Eye (tissue), 1 donor: Measurements from ENCODE around the gene SLC6A7.

ENCODE experiments used
- DNase-seq: peaks from one replicate; pipeline ENCODE4 v3.0.0-alpha.2; 2015

The SLC6A7 gene

DNA sequence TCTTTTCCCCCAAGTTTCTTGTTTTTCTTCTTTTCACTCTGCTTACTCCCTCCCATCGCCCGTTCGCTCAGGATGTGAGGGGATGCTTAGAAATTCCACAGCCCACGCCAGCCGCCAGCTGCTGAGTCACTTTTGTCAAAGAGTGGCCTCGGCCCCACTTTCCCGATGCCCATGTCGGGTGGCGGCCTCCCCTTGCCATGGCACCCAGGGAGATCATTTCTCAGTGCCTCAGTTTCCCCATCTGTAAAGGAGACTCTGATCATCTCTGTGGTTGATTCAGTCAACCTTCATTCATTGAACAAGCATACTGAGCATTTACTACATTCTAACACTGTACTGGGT is 33.9 kb upstream of the SLC6A7 start:
- no peak for DNase-seq

DNA sequence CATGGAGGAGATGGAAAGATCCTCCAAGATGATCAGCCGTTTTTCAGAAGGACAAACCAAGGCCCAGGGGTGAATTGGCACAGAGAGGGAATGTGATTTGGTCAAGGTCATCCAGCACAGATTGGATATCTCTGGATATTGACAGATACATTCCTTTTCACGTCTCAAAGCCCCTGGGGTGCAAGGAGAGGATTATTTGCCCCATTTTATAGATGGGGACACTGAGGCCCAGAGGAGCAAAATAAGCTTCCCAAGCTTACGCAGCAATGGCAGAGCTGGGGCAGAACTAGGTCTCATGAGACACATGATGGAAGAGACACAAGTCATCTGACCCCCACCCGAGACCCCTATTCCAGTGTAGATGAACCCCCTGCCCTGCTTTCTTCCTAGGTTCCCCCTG is 33.3 kb upstream of the SLC6A7 start:
- DNase-seq, result no peak

DNA sequence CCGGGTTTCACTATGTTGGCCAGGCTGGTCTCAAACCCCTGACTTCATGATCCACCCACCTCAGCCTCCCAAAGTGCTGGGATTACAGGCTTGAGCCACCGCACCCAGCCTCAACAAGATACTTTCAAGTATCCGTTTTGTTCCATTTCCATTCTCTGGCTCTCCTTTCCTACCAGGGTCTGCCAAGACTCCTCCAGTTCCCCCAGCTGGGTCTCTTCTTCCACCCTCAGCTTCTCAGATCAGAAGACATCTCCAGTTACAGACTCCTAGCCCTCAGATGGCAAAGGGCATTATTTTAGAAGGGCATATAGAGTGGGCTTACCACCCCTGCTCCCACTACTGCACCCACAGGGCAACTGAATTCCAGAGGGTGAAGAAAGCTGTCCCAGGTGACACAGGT is 32.7 kb upstream of the SLC6A7 start:
- DNase-seq, result no peak

DNA sequence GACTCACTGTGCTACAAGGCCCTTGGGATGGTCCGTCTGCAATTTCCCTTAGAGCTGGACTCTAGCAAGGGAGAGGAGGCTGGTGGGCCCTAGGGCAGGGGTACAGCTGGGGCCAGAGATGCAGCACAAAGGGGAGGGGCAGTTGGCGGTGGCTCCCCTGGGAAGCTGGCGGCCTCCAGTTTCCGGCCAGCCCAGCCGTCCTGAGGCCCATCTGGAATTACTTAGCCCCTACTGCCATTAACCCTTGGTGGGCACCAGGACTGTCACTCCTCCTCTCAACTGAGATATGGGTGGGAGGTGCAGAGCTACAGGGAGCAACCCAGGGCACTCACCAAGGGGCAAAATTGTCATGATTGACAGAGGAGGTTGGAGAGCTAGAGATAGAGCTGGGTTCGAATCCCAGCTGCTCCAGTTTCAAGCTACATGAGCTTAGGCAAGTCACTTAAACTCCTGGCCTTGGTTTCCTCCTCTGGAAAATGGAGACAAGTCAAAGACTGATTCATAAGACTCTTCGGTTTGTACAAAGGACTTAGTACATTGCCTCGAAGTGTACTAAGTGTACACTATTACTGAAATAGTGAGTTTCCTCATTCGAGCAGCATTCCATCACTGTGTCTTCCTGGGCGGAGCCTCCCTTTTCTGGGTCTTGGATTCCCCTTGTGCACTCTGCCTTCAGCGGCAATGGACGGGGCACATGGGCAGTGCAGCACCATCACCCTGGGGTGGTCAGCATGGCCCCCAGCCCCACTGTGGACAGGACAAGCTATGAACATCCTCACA is 31.5 kb upstream of the SLC6A7 start:
- no peak for DNase-seq

DNA sequence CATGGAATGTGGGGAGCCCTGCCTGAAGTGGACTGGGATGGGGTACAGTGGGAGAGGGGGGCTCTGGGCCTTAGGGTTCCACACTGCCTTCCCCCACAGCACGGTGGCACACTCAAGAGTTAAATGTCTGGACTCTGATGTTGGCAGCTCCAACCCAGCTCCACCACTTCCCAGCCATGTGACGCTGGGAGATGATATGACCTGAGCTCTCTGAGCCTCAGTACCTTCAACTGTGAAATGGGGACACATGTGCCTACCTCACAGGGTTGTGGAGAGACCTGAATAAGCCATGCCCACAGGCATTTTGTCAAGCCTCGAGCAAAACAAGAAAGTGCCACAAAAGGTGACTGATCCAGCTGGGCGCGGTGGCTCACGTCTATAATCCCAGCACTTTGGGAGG is 30.8 kb upstream of the SLC6A7 start:
- no peak for DNase-seq

DNA sequence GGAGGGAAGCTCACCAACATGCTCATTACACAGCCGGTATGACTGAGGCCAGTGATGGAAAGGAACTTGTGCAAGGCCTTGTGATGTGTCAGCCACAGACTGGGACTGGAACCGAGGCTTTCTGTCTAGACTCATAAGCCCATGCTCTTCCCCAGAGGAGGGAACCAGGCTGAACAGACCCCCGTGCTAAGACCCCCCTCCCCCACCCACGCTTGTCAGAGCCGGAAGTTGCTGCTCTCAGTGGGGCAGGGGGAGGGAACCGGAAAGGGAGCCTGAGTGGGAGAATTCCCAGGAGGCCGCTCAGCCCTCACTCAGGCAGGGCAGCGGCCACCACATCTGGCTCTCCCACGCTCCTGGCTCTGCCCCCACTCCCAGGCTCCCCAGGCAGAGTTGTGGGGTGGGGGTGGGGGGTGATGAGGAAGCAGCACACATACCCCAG is 30.1 kb upstream of the SLC6A7 start:
- peak; percentile 56 for DNase-seq

DNA sequence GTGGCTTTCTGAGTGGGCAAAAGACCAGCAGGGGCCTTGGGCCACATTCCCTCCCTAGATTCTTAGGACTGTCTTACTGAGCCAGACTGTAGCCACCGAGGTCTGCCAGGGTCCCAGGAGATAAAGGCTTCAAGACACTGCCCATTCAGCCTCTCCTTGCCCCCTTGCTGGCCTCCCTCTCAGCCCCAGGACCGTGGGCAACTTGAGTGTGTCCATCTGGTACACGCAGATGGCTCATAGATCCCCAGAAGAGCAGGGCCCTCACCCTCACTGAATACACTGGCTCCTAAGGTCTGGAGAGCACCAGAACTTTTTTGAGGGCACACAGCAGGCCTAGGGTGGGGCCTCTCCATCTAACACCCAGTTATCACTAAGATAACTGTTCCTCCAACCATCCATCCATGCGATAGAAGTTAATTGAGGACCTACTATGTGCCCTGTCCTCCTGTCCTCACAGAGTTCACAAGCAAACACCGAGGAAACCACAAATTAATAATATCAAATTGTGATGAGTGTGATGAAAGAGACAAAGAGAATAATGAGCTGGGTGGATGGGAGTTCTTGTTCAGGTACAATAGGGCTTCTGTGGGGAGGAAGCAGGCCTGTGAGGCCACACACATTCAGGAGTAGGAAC is 29.3 kb upstream of the SLC6A7 start:
- DNase-seq, result peak; percentile 28

DNA sequence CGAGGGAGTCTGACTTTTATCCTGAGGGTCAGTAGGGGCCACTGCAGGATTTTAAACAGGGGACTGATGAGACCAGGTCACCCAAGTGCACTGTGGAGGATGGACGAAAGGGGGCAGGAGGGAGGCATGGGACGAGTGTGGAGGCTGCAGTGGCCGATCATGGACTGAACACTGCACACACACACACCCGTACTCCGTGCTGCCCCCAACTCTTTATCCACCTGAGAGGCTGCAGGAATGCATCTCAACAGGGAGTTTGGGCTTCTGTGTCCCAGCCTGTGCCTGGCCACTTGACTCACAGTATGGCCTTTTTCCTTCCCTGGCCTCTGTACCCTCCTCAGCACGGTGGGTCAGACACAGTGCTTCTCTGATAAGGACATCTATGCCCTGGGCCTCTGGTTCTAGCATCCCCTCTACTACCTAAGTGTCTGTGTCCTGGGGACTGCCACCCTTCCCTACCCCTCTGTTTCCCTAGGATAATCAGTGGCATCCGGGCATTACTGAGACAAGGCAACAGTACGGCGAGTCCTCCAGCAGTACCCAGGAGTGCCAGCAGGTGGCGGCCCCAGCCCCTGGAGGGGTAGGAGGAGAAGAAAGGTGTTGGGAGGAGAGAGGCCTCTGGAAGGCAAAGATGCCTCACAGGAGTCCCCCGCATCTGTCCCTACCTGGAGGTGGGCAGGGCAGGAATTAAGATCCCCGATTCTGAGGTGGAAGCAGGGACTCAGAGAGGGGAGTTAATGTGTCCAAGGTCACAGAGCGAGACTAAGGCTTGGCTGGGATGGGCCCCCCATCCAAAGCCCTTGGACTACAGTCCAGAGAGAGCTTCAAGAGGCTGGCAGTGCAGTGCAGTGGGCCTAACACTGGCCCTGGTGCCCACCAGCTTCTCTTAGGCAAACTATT is 28.4 kb upstream of the SLC6A7 start:
- peak; percentile 92 for DNase-seq

DNA sequence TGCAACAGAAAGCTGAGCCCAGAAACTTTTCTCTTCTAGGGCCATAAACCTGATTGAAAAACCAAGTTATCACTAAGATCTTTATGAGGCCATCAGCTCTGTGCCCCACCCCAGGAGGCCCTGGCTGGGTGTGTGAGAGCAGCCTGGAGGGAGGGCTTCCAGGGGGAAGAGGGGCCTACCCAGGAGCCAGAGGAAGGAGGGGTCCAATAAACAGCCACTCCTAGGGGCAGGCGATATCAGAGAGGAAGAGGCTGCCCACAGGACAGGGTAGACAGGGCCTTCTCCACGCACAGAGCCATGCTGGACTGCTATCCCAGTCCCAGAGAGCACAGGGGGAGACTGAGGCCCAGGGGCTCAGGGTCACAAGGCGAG is 27.7 kb upstream of the SLC6A7 start:
- no peak for DNase-seq

DNA sequence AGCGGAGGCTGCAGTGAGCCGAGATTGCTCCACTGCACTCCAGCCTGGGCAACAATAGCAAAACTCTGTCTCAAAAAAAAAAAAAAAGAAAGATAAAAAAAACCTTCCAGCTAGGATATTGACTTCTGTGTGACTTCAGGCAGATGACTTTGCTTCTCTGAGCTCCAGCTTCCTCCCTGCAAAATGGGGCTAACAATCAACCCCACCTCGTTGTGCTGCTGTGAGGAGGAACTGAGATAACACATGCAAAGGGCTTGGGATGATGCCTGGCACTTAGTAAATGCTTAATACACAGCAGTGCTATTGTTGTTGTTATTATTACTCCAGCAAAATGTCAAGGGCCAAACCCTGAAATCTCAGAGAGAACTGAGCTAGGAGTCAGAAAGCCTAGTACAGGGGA is 26.8 kb upstream of the SLC6A7 start:
- DNase-seq, result no peak

DNA sequence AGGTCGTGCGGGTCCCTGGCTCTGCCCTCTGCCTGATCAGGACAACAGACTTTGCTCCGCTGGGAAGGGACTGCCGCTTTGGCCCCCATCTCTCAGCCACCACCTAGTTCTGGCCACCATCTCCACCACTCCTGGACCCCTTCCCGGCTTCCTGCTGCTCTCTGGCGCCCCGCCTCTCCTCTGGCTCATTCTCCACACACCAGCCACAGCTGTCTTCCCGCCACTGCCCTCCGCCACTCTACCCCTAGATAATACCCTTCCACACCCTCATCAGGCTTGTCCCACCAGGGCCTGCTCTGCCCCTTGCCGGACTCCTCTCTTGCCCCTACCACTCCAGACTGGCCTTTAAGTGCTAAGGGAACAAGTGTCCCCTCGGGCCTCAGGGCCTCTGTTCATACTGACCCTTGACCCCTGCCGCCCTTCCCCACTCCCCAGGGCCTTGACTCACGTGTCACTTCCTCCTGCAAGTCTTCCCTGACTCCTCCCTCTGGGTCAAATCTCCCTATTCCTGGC is 26.3 kb upstream of the SLC6A7 start:
- DNase-seq, result peak; percentile 36

DNA sequence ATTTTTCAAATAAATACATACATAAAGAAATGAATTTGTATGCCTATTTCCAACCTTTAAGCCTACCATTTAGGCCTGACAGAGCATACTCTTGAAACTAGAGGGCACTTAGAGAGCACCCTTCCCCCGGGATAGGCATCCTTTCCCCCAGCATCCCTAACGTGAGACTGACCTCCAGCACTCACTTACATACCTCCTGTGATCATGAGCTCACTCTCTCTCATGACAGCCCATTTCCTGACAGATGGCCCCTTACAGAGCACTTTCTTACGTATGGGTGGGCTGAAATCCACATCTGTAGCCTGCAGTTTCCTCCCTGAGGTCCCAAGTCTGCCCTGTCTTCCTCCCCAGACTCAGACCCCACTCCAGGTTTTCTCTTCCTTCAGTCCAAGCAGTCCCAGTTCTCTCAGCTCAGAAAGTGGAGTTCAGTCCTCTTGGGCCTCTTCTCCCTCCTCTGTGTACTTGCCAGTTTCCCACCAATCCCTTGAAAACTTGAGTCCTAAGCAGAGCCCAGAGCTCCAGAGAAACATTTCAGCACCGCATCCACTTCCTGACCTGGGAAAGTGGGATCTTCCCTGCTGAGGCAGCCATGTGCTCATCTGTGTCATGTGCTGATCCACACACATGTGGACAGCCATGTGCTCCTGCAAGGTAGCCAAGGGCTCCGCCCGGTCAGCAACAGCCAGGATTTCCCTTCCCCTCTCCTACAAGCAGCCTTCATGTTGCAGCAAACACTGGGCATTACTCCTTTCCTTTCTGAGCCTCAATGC is 25.5 kb upstream of the SLC6A7 start:
- DNase-seq, result no peak

DNA sequence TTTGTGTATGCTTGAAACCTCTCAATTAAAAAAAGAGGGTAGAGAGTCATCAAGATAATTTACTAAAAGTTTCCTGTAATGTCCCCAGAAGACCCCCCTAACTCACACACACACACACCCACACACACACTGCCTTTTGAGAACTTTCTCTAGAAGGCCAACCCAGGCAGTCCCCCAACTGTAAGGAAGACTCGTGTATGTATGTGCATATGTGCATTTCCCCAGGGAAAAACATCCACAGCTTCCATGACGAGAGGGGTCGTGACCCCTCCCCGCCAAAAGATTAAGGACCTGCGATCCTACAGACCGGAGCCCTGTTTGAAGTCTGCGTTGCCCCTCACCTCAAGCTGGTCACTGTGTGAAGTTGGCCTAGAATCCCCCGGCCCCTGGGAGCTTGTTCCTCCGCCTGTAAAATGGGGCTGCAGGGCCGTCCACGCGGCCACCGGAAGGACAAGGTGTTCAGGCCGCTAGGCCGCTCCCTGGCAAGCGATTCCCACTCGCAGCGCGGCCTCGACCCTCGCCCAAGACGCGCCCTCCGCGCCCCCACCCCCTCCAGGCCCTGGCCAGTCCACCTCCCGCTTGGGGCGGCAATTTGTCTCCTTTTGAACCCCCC is 23.7 kb upstream of the SLC6A7 start:
- DNase-seq, result no peak

DNA sequence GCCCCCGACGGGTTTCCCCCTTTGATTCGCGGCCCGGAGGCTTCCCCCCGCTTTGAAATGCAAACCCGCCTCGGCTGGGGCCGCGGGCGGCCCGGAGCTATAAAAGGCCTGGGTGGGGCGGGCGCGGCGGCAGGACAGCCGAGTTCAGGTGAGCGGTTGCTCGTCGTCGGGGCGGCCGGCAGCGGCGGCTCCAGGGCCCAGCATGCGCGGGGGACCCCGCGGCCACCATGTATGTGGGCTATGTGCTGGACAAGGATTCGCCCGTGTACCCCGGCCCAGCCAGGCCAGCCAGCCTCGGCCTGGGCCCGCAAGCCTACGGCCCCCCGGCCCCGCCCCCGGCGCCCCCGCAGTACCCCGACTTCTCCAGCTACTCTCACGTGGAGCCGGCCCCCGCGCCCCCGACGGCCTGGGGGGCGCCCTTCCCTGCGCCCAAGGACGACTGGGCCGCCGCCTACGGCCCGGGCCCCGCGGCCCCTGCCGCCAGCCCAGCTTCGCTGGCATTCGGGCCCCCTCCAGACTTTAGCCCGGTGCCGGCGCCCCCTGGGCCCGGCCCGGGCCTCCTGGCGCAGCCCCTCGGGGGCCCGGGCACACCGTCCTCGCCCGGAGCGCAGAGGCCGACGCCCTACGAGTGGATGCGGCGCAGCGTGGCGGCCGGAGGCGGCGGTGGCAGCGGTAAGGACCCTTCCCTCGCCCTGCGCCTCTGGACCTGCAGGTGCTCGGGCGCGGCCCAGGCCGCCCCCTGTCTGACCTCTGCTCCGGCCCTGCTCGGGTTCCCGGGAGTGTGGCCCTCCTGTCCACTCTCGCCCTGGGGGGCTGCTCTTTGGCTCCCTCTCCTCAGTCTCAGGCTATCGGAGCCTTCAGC is 23.0 kb upstream of the SLC6A7 start, which contains the start of gene CDX1:
TSS of gene CDX1 (plus strand) at position 129 of the 862 bp plus-strand sequence. CDS start at position 228, 99 bp downstream.
- no peak for DNase-seq

DNA sequence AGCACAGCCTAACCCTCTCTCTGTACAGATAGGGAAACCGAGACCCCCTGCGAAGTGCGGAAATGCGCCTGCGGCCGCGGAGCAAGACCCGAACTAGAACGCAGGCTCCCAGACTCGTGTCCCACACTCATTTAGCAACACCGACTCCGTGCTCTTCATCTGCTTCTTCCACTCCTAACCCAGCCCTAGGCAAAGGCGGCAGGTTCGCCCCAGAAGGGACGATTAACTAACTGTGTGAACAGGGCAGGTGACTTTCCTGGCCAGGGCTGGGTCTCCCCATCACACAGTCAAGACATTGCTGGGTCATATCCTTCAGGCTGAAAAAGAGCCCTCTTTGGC is 22.4 kb upstream of the SLC6A7 start:
- no peak for DNase-seq

DNA sequence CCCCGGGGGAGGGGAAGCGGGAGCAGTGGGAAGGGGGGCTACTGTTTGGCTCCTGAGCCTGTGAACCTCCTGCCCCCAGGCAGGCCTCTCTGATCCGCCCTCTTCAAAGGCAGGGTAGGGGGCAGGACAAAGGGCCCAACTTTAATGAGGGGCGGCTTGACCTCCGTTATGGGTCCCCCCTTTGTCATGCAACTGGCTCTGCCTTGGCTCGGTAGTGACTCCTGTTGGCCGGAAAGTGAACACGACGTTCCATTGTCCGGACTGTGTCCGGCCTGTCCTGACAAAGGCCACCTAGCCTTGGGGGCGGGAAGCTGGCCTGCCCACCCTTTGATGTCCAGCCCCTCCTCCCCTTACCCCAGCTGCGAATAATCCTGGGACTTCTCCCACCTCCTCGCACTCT is 22.0 kb upstream of the SLC6A7 start:
- no peak for DNase-seq

DNA sequence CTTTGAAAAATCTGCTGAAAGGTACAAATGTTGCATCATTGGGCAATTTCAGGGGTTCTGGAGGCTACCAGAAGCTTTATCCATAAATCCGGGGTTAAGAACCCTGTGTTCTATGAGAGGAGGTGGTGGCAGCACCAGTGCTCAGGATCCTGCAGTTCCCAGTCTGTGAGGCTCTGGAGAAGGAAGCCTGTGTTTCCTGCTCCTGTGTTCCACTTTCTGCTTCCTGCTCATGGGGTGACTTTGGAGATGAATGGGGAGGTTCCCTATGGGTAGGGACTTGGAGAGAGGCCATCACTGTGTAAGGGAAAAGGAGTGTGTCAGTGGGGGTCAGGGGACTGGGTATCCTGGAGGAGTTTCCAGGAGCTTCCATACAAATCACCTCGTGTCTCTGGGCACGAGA is 21.0 kb upstream of the SLC6A7 start:
- no peak for DNase-seq

DNA sequence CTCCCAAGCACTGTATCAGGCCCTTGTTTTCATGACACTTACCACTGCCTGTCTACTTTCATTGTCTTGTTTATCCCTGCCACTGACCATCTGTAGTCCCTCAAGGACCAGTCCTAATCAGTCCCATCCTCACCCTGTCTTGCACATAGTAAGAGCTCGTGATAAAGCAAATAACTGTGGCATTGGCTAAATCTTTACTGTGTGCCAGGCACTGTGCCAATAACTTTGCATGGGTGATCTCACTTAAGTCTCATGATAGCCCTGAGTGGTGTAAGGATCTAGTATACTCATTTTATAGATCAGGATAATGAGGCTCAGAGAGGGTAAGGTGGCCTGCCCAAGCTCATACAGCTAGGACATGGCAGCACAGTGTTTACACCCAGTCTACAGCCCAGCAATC is 17.7 kb upstream of the SLC6A7 start:
- DNase-seq, result no peak

DNA sequence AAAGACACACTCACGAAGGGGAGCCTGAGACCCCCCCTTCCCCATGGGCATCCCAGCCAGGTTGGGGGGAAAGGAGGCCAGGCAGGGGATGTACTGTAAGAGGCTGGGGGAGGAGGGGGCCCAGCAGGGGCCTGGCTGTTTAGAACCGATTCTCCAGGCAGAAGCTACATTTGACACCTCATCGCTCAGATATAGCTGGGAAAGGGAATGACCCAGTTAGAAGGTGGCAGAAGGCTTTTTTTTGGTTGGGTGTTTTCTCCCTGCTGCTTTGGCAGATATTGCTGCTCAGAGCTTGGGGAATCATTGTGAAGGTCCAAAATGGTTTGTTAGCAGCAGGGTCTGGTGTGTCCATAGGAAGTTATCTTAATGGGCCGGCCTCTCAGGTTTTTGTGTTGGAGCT is 17.3 kb upstream of the SLC6A7 start:
- DNase-seq, result no peak

DNA sequence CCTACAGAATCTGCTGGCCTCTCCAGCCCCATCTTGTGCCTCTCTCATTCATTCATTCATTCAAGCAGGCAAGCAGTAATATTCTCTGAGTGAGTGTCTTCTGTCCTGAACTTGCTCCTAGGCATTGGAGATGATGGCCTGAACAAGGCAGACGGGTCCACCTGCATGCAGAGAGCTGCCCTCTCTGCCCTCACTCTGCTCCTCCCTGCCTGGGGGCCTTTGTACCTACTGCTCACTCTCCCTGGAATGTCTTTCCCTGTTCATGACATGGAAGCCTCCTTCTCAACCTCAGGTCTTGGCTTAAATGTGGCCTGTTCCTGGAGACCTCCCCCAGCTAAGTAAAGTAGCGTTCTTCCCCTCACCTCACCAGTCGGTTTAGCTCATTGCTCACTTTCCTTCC is 16.7 kb upstream of the SLC6A7 start:
- DNase-seq, result no peak

DNA sequence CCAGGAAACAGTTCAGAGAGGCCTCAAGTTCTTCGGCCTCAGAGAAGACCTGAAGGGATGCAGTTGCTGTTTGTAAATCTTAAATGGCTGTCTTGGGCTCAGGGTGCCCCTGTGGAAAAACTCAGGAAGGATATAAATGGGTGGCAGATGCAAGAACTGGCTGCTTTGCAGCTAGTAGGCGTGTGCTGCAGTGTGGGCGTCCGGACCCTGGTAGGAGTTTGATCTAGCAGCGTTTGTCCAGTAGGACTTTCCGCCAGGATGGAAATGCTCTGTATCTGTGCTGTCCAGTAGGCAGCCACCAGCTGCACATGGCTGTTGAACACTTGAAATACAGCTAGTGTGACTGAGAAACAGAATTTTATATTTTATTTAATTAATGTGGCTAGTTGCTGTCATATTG is 15.6 kb upstream of the SLC6A7 start:
- DNase-seq, result no peak
